Lung (tissue), 12 donors: ENCODE results near the gene KRT7. TPM values are rescaled to one million over a fixed set of nuclear protein-coding genes. Genes with fewer than 3 reads are reported as not detected.
A peak's percentile ranks its signal among the peaks of the same experiment; 100 is the strongest.

Experiments used
- ATAC-seq: fragments of 200-7000 bp; cut with Tn5 transposase; one replicate; pipeline ENCODE4 v1.9.1; 2020; ENCODE audit warnings: moderate number of reproducible peaks; ENCODE audit not compliant: insufficient read depth, low FRiP score
- DNase-seq, 3 donors: peaks; one replicate each; pipeline ENCODE4 v3.0.0-alpha.2; 2013 to 2017
- H3K27ac ChIP-seq, 2 donors: one replicate each; pipeline ENCODE4 v1.5.1; 2013; ENCODE audit warnings: mild to moderate bottlenecking in 2 of 2, moderate library complexity in 2 of 2, control low read depth in 1 of 2, inconsistent platforms in 1 of 2, low read depth in 1 of 2, low read length in 1 of 2
- H3K27me3 ChIP-seq, 3 donors: one replicate each; pipeline ENCODE4 v1.5.1; 2013; ENCODE audit warnings: low read length in 2 of 3; ENCODE audit not compliant: control insufficient read depth in 3 of 3, insufficient read depth in 3 of 3
- H3K36me3 ChIP-seq, 4 donors: one replicate each; pipeline ENCODE4 v1.5.1; 2013; ENCODE audit warnings: low read length in 4 of 4, mild to moderate bottlenecking in 1 of 4, moderate library complexity in 1 of 4; ENCODE audit not compliant: control insufficient read depth in 4 of 4, insufficient read depth in 4 of 4
- H3K4me1 ChIP-seq, 5 donors: one replicate each; pipeline ENCODE4 v1.5.1; 2013; ENCODE audit warnings: low read length in 5 of 5, mild to moderate bottlenecking in 2 of 5, moderate library complexity in 1 of 5; ENCODE audit not compliant: control insufficient read depth in 5 of 5, insufficient read depth in 5 of 5
- H3K4me3 ChIP-seq: one replicate; pipeline ENCODE4 v1.5.1; 2013; ENCODE audit warnings: mild to moderate bottlenecking, control low read depth, moderate library complexity
- H3K9ac ChIP-seq, 2 donors: one replicate each; pipeline ENCODE4 v1.5.1; 2013; ENCODE audit warnings: low read length in 2 of 2, control low read depth in 1 of 2; ENCODE audit not compliant: insufficient read depth in 1 of 2
- H3K9me3 ChIP-seq, 4 donors: one replicate each; pipeline ENCODE4 v1.5.1; 2013; ENCODE audit warnings: low read length in 3 of 4, mild to moderate bottlenecking in 1 of 4, moderate library complexity in 1 of 4; ENCODE audit not compliant: control insufficient read depth in 4 of 4, insufficient read depth in 3 of 4
- WGBS, 2 donors: extraction: QIAGEN DNeasy Blood & Tissue Kit; methylation state at CpG; one replicate each; pipeline ENCODE4 v1.1.7; 2013; 5-methylcytosine and 5-hydroxymethylcytosine counted together
- polyA plus RNA-seq, 2 donors: library from polyadenylated mRNA; stranded (reverse); fragments of 200-250 nt; gene quantifications; one replicate each; pipeline ENCODE4 v1.2.1, GENCODE V29; 2013
- total RNA-seq, 2 donors: library from RNA; depleted of rRNA in 1 of 2; stranded (reverse); fragments of >200 nt in 1 of 2; gene quantifications; one replicate each; pipeline ENCODE4 v1.2.1, GENCODE V29; 2014 to 2021
- TF ChIP-seq, protein P1 (sequence below): IDR thresholded peaks from 2 replicates; pipeline ENCODE4 v1.5.1; 2012; ENCODE audit warnings: mild to moderate bottlenecking; ENCODE audit errors: control extremely low read depth, extremely low read depth
- donor health status: control.
- donor health status: control.
- donor health status: Bipolar disorder and iron deficiency.
- donor health status: healthy.
- donor health status: DM: yes; HTN: yes; CAD: no.

The KRT7 gene
- total and polyA plus RNA-seq, 4 donors, result 33.6 to 1,415 (median 1,306) TPM

DNA sequence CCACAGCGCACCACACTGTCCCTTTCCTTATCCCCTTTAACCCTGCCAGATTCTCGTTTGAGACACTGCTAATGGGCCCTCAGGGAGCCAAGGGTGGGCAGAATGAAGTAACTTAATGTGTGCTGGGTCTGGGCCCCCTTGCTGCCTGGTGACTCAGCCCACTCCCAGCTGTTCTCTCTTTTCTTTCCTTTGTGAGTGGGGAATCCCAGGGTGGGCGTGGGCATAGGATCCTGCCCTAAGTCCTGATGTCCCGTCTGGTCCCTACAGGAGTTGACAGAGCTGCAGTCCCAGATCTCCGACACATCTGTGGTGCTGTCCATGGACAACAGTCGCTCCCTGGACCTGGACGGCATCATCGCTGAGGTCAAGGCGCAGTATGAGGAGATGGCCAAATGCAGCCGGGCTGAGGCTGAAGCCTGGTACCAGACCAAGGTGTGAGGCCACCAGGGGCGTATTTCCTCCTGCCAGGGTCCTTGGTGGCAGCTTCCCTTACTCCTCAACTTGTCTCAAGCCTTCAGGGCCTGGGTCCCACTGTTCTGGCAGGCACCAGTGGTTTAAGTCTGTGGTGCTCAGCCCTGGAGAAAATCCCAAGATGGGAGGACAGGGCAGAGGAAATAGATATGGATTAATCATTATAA, 8.3 kb downstream of the KRT7 start:
- DNase-seq, result no peak
- 79 to 93% methylated on average over 11 of the region's 11 CpGs for WGBS, 2 donors
- Histone ChIP-seq H3K4me3 (no peak overlapping the region), H3K9ac (no peak overlapping the region), H3K9me3 (no peaks in the 10 kb centered on the region), H3K27me3 (peaks cover 0 to 2% (median 0%) of the 10 kb centered on the region in 3 donors), H3K36me3 (peaks cover 0 to 5% (median 0%) of the 10 kb centered on the region in 4 donors), H3K4me1 (peaks cover 0 to 13% (median 0%) of the 10 kb centered on the region in 5 donors), H3K27ac (peak overlapping the region in 1 of 2 donors; percentile 11)
- no peak for ATAC-seq
- TF ChIP-seq, protein P1, sequence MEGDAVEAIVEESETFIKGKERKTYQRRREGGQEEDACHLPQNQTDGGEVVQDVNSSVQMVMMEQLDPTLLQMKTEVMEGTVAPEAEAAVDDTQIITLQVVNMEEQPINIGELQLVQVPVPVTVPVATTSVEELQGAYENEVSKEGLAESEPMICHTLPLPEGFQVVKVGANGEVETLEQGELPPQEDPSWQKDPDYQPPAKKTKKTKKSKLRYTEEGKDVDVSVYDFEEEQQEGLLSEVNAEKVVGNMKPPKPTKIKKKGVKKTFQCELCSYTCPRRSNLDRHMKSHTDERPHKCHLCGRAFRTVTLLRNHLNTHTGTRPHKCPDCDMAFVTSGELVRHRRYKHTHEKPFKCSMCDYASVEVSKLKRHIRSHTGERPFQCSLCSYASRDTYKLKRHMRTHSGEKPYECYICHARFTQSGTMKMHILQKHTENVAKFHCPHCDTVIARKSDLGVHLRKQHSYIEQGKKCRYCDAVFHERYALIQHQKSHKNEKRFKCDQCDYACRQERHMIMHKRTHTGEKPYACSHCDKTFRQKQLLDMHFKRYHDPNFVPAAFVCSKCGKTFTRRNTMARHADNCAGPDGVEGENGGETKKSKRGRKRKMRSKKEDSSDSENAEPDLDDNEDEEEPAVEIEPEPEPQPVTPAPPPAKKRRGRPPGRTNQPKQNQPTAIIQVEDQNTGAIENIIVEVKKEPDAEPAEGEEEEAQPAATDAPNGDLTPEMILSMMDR, result no peak

DNA sequence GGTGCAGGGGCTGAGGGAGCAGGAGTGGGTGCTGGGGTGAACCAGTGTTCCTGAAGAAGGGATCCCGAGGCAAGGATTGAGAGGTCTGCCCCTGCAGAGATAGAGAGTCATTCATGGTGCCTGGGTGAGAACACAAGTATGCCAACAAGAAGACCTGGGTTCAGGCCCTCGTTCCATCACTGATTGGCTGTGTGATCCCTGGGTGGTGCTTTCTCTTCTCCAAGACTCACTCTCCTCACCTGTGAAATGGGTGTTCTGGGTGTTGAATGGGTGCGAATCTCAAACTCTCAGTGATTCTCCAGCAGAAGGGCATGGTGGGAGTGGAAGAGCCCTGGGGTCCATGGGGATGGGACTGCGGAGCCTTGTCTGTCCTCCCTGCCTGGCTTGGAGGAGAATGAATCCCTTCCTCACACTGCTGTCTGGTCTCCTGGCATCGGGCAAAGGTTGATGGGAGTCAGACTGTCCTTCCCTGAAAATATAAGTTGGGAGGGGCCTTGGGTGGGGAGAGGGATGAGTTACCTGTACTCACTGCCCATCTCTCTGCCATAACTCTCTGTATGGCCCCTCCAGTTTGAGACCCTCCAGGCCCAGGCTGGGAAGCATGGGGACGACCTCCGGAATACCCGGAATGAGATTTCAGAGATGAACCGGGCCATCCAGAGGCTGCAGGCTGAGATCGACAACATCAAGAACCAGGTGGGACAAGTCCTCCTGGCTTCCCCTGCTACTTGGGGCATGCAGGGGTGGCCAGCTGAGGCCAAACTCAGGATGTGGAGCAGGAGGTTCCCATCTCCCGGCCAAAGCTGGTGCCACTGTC, 9.6 kb downstream of the KRT7 start:
- Histone ChIP-seq H3K4me3 (no peak overlapping the region), H3K9ac (no peak overlapping the region), H3K4me1 (peaks cover 0 to 11% (median 2%) of the 10 kb centered on the region in 5 donors), H3K27me3 (peaks cover 0 to 3% (median 0%) of the 10 kb centered on the region in 3 donors), H3K36me3 (peaks cover 0 to 5% (median 0%) of the 10 kb centered on the region in 4 donors), H3K9me3 (no peaks in the 10 kb centered on the region), H3K27ac (peak overlapping the region in 1 of 2 donors; percentile 65)
- TF ChIP-seq, protein P1, result no peak
- WGBS, 2 donors, result 95 to 96% methylated on average over 11 of the region's 11 CpGs
- DNase-seq, result no peak
- ATAC-seq, result no peak

DNA sequence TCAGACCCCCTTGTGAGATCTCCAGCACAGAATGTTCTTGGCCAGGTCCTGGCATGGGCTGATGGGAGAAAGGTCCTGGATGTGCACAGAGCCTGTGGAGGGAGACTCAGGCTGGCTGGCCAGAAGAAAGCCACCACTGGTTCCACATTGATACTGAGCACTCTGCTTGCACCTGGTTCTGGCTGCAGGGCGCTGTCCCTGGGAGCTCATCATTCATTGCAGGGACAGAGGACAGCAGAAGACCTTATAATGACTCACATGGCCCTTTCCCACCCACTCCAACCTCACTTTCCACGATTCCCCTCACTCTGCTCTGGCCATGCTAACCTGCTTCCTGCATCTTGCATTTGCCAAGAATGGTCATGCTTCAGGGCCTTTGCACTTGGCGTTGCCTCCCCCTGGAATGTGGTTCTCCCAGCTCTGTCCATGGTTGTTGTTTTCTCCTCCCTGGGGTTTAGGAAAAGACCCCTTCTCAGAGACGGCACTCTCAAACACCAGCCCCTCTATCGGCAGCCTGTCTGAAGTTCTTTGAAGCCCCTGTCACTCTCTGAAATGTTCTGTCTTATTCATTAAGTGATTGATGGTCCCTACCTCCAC, 10.3 kb downstream of the KRT7 start:
- Histone ChIP-seq H3K4me1 (peaks cover 0 to 14% (median 2%) of the 10 kb centered on the region in 5 donors), H3K27me3 (peaks cover 0 to 3% (median 0%) of the 10 kb centered on the region in 3 donors), H3K27ac (peak overlapping the region in 1 of 2 donors; percentile 65), H3K36me3 (peaks cover 0 to 5% (median 0%) of the 10 kb centered on the region in 4 donors), H3K9ac (no peak overlapping the region), H3K4me3 (no peak overlapping the region), H3K9me3 (no peaks in the 10 kb centered on the region)
- DNase-seq (no peak), ATAC-seq (no peak)
- TF ChIP-seq, protein P1, result no peak
- WGBS, 2 donors, result 66 to 77% methylated on average over 5 of the region's 5 CpGs
